Neural cell (in vitro differentiated cells): ENCODE results near the gene PCK1.

ENCODE experiments used
- MXI1 ChIP-seq: fragments of 450-650 bp; conservative IDR thresholded peaks from 2 replicates; pipeline ENCODE4 v1.6.1; 2014; ENCODE audit warnings: antibody characterized with exemption, mild to moderate bottlenecking; ENCODE audit not compliant: poor library complexity, severe bottlenecking
- TF ChIP-seq, protein P1 (sequence below): fragments of 450-650 bp; IDR thresholded peaks from 2 replicates; pipeline ENCODE4 v1.5.1; 2014; ENCODE audit warnings: antibody characterized with exemption, mild to moderate bottlenecking, moderate library complexity; ENCODE audit not compliant: poor library complexity, severe bottlenecking

DNA sequence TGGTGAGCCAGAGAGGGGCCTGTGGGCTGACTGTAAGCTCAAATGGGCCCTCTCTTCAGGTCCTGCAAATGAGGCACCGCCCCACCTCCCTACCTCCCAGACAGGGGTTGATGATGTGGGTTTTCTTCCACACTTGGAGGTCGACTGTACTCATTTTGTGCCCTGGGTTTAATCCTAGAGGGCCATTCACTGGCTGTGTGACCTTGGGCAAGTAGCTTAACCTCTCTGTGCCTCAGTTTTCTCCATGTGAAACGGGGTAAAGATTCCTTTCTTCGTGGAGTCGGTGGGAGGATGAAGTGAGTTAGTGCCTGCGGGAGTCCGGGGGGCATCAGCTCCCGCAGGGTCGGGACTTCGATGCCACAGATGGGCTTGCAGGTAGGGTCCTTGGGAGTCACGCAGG is 35.4 kb downstream of the PCK1 start:
- TF ChIP-seq, protein P1, sequence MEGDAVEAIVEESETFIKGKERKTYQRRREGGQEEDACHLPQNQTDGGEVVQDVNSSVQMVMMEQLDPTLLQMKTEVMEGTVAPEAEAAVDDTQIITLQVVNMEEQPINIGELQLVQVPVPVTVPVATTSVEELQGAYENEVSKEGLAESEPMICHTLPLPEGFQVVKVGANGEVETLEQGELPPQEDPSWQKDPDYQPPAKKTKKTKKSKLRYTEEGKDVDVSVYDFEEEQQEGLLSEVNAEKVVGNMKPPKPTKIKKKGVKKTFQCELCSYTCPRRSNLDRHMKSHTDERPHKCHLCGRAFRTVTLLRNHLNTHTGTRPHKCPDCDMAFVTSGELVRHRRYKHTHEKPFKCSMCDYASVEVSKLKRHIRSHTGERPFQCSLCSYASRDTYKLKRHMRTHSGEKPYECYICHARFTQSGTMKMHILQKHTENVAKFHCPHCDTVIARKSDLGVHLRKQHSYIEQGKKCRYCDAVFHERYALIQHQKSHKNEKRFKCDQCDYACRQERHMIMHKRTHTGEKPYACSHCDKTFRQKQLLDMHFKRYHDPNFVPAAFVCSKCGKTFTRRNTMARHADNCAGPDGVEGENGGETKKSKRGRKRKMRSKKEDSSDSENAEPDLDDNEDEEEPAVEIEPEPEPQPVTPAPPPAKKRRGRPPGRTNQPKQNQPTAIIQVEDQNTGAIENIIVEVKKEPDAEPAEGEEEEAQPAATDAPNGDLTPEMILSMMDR, result no peak
- no peak for TF ChIP-seq MXI1
